HG03064 (cell line): Measurements from ENCODE around the gene MFN2.
"Not testable (repeated sequence)": the region's sequence is repeated elsewhere in the genome, so short reads cannot be mapped to it uniquely, and the experiment has no call there.

Experiments
- ATAC-seq: cut with Tn5 transposase; IDR thresholded peaks from one replicate; pipeline ENCODE4 v1.9.1; 2021; ENCODE audit warnings: low read depth; ENCODE audit not compliant: unreplicated experiment

MFN2 gene

GRCh38 chr1:11979851-11980675 is at the start of gene MFN2:
TSS of gene MFN2 (plus strand) at chr1:11980444. CDS start at chr1:11989169, 8,725 bp downstream.
- ATAC-seq, result peak; percentile 90

DNA sequence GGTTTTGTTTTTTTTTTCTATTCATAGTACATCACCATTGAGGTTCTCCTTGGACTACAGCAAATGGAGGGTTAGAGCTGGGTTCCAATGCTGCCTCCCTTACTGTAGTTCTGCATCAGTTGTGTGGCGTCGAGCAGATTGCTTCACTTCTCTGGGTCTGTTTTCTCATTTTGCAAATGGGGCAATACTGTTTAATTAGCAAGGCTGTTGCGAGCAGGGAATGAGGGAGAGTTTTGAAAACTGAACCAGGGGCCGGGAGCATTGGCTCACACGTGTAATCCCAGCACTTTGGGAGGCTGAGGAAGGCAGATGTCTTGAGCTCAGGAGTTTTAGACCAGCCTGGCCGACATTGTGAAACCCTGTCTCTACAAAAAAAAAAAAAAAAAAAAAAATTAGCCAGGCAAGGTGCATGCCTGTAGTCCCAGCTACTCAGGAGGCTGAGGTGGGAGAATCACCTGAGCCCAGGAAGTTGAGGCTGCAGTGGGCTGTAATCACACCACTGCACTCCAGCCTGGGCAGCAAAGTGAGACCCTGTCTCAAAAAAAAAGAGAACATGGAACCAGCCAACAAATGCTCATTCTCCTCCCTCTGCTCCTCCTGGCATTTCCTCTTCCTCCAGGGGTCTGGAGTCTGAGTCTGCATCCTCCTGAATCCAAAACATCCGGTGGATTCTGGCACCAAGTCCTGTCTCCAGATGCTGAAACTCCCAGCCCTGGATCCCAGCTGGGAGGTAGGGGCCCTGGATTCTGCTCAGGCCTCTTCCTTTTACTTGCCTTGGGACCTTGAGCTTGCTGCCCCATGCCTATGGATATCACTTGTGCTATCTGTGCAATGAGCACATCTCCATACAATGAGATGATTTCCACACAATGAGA is 49.4 kb upstream of the MFN2 start:
- ATAC-seq, result no peak

DNA sequence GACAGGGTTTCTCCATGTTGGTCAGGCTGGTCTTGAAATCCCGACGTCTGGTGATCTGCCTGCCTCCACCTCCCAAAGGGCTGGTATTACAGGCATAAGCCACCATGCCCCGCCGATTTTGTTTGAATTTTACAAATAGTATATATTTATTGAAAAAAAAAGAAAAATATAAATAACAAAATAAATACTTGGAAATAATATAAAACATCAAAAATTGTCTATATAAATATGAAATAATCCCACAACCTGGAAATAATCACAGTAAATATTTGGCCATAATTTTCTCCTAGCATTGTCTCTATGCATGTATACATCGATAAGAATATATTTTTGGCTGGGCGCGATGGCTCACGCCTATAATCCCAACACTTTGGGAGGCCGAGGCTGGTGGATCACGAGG is 48.4 kb upstream of the MFN2 start:
- no peak for ATAC-seq

- ATAC-seq, result peak; percentile 77
These were observed 45.8 kb upstream of the MFN2 start, which contains the start of gene PLOD1 for GRCh38 chr1:11934302-11935056. TSS of gene PLOD1 (plus strand) at chr1:11934717. CDS start at chr1:11934780, 63 bp downstream.

GRCh38 chr1:11935057-11935412 is 45.2 kb upstream of the MFN2 start:
- ATAC-seq, result no peak

- not testable (repeated sequence) for ATAC-seq
These were observed 44.5 kb upstream of the MFN2 start for GRCh38 chr1:11935733-11936132.

GRCh38 chr1:11938722-11939526 is 41.3 kb upstream of the MFN2 start:
- no peak for ATAC-seq

DNA sequence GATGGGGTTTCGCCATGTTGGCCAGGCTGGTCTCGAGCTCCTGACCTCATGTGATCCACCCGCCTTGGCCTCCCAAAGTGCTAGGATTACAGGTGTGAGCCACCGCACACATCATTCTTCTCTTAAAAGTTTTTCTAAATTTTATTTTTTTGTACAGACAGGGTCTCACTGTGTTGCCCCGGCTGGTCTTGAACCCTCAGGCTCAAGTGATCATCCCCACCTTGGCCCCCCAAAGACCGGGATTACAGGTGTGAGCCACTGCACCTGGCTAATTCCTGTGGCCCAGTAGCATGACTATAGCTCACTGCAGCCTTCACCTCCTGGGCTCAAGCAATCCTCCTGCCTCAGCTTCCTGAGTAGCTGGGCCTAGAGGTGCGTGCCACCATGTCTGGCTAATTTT is 40.5 kb upstream of the MFN2 start:
- not testable (repeated sequence) for ATAC-seq

DNA sequence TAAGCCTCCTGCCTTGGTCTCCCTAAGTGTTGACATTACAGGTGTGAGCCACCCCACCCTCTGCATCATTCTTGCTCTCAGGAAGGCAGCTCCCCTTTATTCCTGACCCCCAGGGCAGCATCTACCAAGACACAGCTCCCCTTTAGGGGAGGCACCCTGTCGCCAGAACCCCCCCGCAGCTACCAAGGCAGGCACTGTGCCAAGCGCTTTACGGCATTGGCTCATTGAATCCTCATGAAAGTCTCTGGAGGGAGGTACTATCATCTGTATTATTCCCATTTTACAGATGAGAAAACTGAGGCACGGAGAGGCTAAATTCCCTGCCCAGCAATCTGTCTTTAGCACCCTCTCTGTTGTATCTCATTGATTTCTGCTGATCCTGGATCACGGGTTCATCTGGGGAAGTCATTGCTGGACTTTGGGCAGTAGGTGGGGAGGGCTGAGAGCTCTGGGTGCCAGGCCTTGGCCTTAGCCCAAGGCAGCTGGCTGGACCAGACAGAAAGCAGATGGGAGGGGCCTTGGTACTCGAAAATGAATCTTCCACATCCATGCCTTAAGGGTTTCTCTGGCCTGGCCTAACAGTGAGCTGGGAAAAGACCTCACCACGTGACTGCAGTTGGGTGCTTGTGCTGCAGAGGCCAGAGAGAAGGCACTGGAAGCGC is 39.9 kb upstream of the MFN2 start:
- ATAC-seq, result no peak

- no peak for ATAC-seq
These were observed 38.0 kb upstream of the MFN2 start for GRCh38 chr1:11942280-11942679.

DNA sequence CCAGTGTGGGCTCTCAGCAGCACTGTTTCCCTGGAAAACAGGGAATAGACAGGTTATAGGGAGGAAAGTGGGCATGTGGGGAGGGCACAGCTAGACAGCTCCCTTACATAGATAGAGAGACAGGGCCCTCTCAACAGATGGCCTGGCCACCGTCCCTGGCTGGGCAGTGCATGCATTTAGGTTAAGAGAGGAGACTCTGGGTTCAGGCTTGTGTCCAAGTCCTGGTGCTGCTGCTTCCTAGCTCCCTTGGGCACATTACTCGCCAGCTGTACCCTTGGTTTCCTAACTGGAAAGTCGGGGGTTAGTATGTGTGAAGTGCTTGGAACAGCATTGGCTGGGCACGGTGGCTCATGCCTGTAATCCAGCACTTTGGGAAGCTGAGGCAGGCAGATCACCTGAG is 36.6 kb upstream of the MFN2 start:
- no peak for ATAC-seq

DNA sequence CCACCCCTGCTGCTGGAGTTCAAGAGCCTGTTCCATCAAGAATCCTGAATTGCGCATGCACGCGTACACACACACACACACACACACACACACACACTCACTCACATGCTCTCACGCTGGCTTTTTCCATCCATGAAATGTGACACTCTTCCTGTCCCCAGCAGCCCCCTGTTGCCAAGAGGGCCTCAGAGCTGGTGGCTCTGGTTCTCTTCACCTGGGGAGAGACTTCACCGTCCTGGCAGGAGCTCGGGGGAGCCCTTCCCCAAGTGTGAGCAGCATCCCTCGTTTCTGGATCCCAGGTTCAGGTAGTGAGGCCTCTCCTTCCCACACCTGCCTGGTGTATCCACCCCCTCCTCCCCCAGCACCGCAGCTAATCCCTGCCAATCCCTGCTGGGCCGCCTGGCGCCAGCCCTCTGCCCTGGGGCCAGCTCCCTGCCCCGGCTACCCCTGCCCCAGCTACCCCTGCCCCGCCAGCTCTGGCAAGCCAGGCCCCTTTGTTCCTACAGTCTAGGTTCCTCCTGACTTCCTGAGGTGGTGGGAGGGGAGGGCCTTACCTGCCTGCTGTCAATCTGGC is 35.8 kb upstream of the MFN2 start:
- no peak for ATAC-seq

DNA sequence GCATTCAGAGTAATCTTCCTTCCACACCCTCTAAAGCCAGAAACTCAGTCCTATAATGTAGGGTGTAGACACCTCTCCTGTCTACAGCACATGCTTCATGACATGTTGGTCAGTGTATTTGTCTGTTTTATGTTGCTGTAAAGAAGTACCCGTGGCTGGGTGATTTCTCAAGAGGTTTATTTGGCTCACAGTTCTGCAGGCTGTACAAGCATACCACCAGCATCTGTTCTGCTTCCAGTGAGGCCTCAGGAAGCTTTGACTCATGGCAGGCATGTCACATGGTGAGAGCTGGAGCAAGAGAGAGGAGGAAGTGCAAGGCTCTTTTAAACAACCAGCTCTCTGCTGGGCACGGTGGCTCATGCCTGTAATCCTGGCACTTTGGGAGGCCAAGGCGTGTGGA is 33.6 kb upstream of the MFN2 start:
- no peak for ATAC-seq

- no peak for ATAC-seq
These were observed 31.3 kb upstream of the MFN2 start for GRCh38 chr1:11948822-11949458.

DNA sequence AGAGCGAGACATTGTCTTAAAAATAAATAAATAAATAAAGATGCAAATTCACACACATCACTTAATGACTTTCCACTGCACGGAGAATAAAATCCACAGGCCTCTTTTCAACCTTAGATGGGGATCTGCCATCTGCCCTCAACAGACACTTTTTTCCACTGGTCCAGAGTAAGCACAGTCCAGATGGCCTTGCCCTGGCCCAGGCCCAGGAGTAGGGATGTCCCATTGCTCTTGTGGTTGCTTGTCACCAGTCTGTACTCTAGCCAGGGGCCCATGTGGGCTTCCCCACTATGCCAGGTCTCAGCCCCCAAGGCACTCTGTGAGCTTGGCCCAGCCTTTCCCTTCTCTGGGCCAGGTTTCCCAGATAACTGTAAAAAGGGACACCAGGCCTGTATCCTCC is 28.3 kb upstream of the MFN2 start:
- ATAC-seq, result no peak

DNA sequence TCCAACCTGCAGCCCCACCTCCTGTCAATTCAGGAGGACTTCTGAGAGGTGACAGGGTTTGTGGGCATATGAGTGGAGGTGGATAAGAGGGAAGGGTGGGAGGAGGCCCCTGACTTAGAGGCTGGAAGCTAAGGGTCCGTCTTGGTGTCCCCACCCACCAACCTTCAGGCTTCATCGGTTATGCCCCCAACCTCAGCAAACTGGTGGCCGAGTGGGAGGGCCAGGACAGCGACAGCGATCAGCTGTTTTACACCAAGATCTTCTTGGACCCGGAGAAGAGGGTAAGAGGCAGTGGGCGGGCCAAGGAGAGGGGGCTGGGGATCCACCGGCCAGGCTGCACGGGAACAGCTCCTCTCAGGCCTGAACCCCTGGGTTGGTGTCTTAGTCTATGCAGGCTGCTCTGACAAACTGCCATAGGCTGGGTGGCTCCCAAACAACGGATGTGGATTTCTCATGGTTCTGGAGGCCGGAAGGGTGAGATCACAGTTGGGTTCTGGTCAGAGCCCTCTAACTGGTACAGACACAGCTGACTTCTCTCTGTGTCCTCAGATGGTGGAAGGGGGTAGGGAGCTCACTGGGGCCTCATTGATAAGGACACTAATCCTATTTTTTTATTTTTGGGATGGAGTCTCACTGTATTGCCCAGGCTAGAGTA is 27.7 kb upstream of the MFN2 start:
- ATAC-seq, result no peak

GRCh38 chr1:11955221-11955620 is 25.0 kb upstream of the MFN2 start:
- ATAC-seq, result no peak

DNA sequence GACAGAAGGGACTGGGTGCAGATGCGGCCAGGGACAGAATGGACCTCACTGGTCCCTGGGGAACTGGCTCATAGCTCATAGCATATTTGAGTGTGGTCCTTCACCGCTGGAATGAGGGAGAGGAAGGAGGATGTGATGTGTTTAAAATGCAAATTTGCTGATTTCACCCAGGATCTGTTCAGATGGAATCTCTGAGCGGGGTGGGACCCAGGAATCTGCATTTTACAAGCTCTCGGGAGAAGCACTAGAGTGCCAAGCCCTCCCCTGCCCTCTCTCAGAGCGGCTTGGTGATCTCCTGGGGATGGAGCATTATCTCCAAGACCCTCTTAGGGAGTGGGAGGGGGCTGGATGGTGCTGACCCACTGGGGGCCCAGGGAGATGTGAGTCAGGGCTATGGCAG is 22.8 kb upstream of the MFN2 start:
- ATAC-seq, result no peak
